ENCODE measurements around the gene SLC4A11. TPM values are rescaled to one million over a fixed set of nuclear protein-coding genes. Genes with fewer than 3 reads are reported as not detected.

The SLC4A11 gene
- total and polyA plus RNA-seq, 2 donors = 0.14 to 4.4 TPM

GRCh38 chr20:3275064-3275935, 36.3 kb upstream of the SLC4A11 start:
- DNase-seq (ENCODE audit: low read depth in 6 of 9, low spot score in 9 of 9) = no peak
- WGBS = 96% methylated on average over 5 of the region's 5 CpGs
- Histone ChIP-seq H3K4me3 (ENCODE audit: low read length in 2 of 2) (no peak overlapping the region), H3K36me3 (ENCODE audit: control insufficient read depth in 2 of 2, insufficient read depth in 2 of 2, low read length in 1 of 2) (peaks cover 0 to 4% of the 10 kb centered on the region in 2 donors), H3K4me1 (ENCODE audit: control insufficient read depth in 2 of 2, insufficient read depth in 2 of 2, low read length in 2 of 2) (no peaks in the 10 kb centered on the region), H3K9me3 (ENCODE audit: control insufficient read depth in 2 of 2, insufficient read depth in 1 of 2, low read length in 1 of 2) (no peaks in the 10 kb centered on the region), H3K27me3 (ENCODE audit: control insufficient read depth in 2 of 2, insufficient read depth in 1 of 2, low read length in 1 of 2) (no peaks in the 10 kb centered on the region), H3K27ac (ENCODE audit: low read depth in 1 of 2, low read length in 1 of 2) (no peak overlapping the region)

DNA sequence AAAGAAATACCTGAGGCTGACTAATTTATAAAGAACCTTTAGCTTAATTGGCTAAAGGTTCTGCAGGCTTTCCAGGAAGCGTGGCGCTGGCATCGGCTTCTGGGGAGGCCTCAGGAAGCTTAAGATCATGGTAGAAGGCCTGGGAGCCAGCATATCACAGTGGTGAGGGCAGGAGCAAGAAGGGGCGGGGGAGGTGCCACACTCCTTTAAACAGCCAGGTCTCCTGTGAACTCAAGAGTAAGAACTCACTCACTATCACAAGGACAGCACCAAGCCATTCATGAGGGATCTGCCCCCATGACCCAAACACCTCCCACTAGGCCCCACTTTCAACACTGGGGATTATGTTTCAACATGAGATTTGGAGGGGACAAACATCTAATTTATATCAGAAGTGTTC, 34.4 kb upstream of the SLC4A11 start:
- Histone ChIP-seq H3K27ac (ENCODE audit: low read depth in 1 of 2, low read length in 1 of 2) (no peak overlapping the region), H3K9me3 (ENCODE audit: control insufficient read depth in 2 of 2, insufficient read depth in 1 of 2, low read length in 1 of 2) (no peaks in the 10 kb centered on the region), H3K36me3 (ENCODE audit: control insufficient read depth in 2 of 2, insufficient read depth in 2 of 2, low read length in 1 of 2) (peaks cover 0 to 5% of the 10 kb centered on the region in 2 donors), H3K27me3 (ENCODE audit: control insufficient read depth in 2 of 2, insufficient read depth in 1 of 2, low read length in 1 of 2) (no peaks in the 10 kb centered on the region), H3K4me1 (ENCODE audit: control insufficient read depth in 2 of 2, insufficient read depth in 2 of 2, low read length in 2 of 2) (no peaks in the 10 kb centered on the region), H3K4me3 (ENCODE audit: low read length in 2 of 2) (no peak overlapping the region)
- no peak for DNase-seq (ENCODE audit: low read depth in 6 of 9, low spot score in 9 of 9)
- WGBS = over 99% methylated on average over 4 of the region's 4 CpGs

DNA sequence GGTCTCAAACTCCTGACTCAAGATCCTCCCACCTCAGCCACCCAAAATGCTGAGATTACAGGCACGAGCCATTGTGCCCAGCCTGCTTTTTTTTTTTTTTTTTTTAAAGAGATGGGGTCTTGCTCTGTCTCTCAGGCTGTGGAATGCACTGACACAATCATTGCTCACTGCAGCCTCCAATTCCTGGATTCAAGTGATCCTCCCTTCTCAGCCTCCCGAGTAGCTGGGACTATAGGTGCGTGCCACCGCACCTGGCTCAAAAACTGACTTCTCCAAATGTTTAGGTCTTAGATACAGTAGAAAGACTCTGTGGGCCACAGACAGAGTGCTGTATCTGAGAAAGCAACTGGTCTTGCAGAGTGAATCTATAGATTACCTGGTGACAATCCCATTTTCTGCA, 31.1 kb upstream of the SLC4A11 start:
- H3K27me3 ChIP-seq (ENCODE audit: control insufficient read depth in 2 of 2, insufficient read depth in 1 of 2, low read length in 1 of 2) = no peaks in the 10 kb centered on the region
- 98% methylated on average over 4 of the region's 4 CpGs for WGBS
- no peak for DNase-seq (ENCODE audit: low read depth in 6 of 9, low spot score in 9 of 9)
- peaks cover 0 to 5% of the 10 kb centered on the region in 2 donors for H3K36me3 ChIP-seq (ENCODE audit: control insufficient read depth in 2 of 2, insufficient read depth in 2 of 2, low read length in 1 of 2)
- no peak overlapping the region for H3K27ac ChIP-seq (ENCODE audit: low read depth in 1 of 2, low read length in 1 of 2)
- no peaks in the 10 kb centered on the region for H3K4me1 ChIP-seq (ENCODE audit: control insufficient read depth in 2 of 2, insufficient read depth in 2 of 2, low read length in 2 of 2)
- H3K9me3 ChIP-seq (ENCODE audit: control insufficient read depth in 2 of 2, insufficient read depth in 1 of 2, low read length in 1 of 2) = no peaks in the 10 kb centered on the region
- no peak overlapping the region for H3K4me3 ChIP-seq (ENCODE audit: low read length in 2 of 2)

DNA sequence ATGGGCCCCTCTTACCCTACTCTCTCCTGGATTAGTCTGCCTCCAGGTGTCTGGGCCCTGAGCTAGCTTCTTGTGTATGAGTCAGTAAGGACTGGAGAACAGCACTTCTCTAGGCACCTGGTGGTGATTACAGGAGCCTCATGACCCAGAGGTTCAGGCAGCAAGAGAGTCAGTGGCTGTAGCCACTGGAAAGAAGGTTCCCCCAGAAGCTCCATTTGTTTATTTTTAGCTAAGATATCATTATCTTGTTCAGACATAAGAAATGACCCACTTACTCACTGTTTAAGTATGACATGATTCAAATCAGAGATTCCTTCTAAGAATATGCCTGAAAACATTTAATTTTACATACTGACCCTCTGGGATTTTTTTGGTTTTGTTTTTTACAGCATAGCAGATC, 23.6 kb upstream of the SLC4A11 start:
- Histone ChIP-seq H3K27ac (ENCODE audit: low read depth in 1 of 2, low read length in 1 of 2) (no peak overlapping the region), H3K27me3 (ENCODE audit: control insufficient read depth in 2 of 2, insufficient read depth in 1 of 2, low read length in 1 of 2) (no peaks in the 10 kb centered on the region), H3K4me3 (ENCODE audit: low read length in 2 of 2) (no peak overlapping the region), H3K4me1 (ENCODE audit: control insufficient read depth in 2 of 2, insufficient read depth in 2 of 2, low read length in 2 of 2) (no peaks in the 10 kb centered on the region), H3K36me3 (ENCODE audit: control insufficient read depth in 2 of 2, insufficient read depth in 2 of 2, low read length in 1 of 2) (peaks cover 0 to 3% of the 10 kb centered on the region in 2 donors), H3K9me3 (ENCODE audit: control insufficient read depth in 2 of 2, insufficient read depth in 1 of 2, low read length in 1 of 2) (no peaks in the 10 kb centered on the region)
- no peak for DNase-seq (ENCODE audit: low read depth in 6 of 9, low spot score in 9 of 9)

DNA sequence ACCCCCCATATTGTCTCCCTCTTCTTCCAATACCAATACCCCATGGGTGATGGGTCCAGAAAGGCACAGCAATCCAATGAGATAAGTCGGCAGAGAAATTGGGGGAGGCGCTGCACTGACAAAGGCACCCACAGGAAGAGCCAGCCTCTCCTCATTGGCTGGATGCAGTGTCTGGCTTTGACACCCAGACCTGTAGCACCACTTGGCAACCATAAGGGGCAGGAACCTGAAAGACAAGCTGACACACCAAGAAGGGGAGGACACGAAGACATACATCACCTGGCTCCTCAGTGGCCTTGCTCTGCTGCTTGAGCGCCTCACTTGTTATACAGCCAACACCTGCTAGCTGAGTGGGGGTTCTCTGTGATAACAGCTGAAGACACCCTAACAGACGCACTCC, 19.4 kb upstream of the SLC4A11 start:
- WGBS = over 99% methylated on average over 5 of the region's 5 CpGs
- Histone ChIP-seq H3K4me3 (ENCODE audit: low read length in 2 of 2) (no peak overlapping the region), H3K9me3 (ENCODE audit: control insufficient read depth in 2 of 2, insufficient read depth in 1 of 2, low read length in 1 of 2) (no peaks in the 10 kb centered on the region), H3K27me3 (ENCODE audit: control insufficient read depth in 2 of 2, insufficient read depth in 1 of 2, low read length in 1 of 2) (no peaks in the 10 kb centered on the region), H3K4me1 (ENCODE audit: control insufficient read depth in 2 of 2, insufficient read depth in 2 of 2, low read length in 2 of 2) (no peaks in the 10 kb centered on the region), H3K36me3 (ENCODE audit: control insufficient read depth in 2 of 2, insufficient read depth in 2 of 2, low read length in 1 of 2) (peaks cover 8 to 9% of the 10 kb centered on the region in 2 donors), H3K27ac (ENCODE audit: low read depth in 1 of 2, low read length in 1 of 2) (no peak overlapping the region)
- DNase-seq (ENCODE audit: low read depth in 6 of 9, low spot score in 9 of 9) = no peak

- Histone ChIP-seq H3K4me3 (ENCODE audit: low read length in 2 of 2) (no peak overlapping the region), H3K27me3 (ENCODE audit: control insufficient read depth in 2 of 2, insufficient read depth in 1 of 2, low read length in 1 of 2) (peaks cover 0 to 4% of the 10 kb centered on the region in 2 donors), H3K9me3 (ENCODE audit: control insufficient read depth in 2 of 2, insufficient read depth in 1 of 2, low read length in 1 of 2) (no peaks in the 10 kb centered on the region), H3K36me3 (ENCODE audit: control insufficient read depth in 2 of 2, insufficient read depth in 2 of 2, low read length in 1 of 2) (peaks cover 8 to 18% of the 10 kb centered on the region in 2 donors), H3K27ac (ENCODE audit: low read depth in 1 of 2, low read length in 1 of 2) (no peak overlapping the region), H3K4me1 (ENCODE audit: control insufficient read depth in 2 of 2, insufficient read depth in 2 of 2, low read length in 2 of 2) (no peaks in the 10 kb centered on the region)
- no peak for DNase-seq (ENCODE audit: low read depth in 6 of 9, low spot score in 9 of 9)
- 98% methylated on average over 5 of the region's 5 CpGs for WGBS
Measured at GRCh38 chr20:3255728-3256127, 16.7 kb upstream of the SLC4A11 start.

DNA sequence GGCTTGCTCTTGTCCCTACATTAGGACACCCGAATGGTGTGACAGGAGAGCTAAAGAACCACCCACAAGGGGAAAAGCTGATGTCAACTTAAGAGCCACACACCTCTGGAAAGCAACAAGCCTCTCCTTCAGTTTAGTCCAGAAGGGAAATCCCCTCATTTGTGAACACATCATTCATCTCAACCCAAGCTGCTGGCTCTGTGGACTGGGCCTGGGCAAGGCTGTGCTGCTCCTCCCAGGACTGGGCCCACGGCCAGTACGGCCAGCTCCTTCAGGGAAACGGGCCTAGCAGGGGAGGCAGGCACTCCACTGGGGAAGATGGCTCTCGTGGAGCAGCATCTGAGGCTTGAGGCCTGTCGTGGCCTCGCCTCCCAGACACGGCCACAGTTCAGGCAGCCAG, 12.8 kb upstream of the SLC4A11 start:
- Histone ChIP-seq H3K9me3 (ENCODE audit: control insufficient read depth in 2 of 2, insufficient read depth in 1 of 2, low read length in 1 of 2) (peaks cover 0 to 10% of the 10 kb centered on the region in 2 donors), H3K36me3 (ENCODE audit: control insufficient read depth in 2 of 2, insufficient read depth in 2 of 2, low read length in 1 of 2) (peaks cover 5 to 18% of the 10 kb centered on the region in 2 donors), H3K4me1 (ENCODE audit: control insufficient read depth in 2 of 2, insufficient read depth in 2 of 2, low read length in 2 of 2) (peaks cover 3 to 12% of the 10 kb centered on the region in 2 donors), H3K4me3 (ENCODE audit: low read length in 2 of 2) (no peak overlapping the region), H3K27ac (ENCODE audit: low read depth in 1 of 2, low read length in 1 of 2) (no peak overlapping the region), H3K27me3 (ENCODE audit: control insufficient read depth in 2 of 2, insufficient read depth in 1 of 2, low read length in 1 of 2) (peaks cover 27 to 42% of the 10 kb centered on the region in 2 donors)
- 91% methylated on average over 8 of the region's 8 CpGs for WGBS
- no peak for DNase-seq (ENCODE audit: low read depth in 6 of 9, low spot score in 9 of 9)

GRCh38 chr20:3250091-3250504, 11.1 kb upstream of the SLC4A11 start:
- Histone ChIP-seq H3K36me3 (ENCODE audit: control insufficient read depth in 2 of 2, insufficient read depth in 2 of 2, low read length in 1 of 2) (peaks cover 5 to 12% of the 10 kb centered on the region in 2 donors), H3K27ac (ENCODE audit: low read depth in 1 of 2, low read length in 1 of 2) (no peak overlapping the region), H3K9me3 (ENCODE audit: control insufficient read depth in 2 of 2, insufficient read depth in 1 of 2, low read length in 1 of 2) (peaks cover 0 to 10% of the 10 kb centered on the region in 2 donors), H3K4me3 (ENCODE audit: low read length in 2 of 2) (no peak overlapping the region), H3K4me1 (ENCODE audit: control insufficient read depth in 2 of 2, insufficient read depth in 2 of 2, low read length in 2 of 2) (peaks cover 3 to 12% of the 10 kb centered on the region in 2 donors), H3K27me3 (ENCODE audit: control insufficient read depth in 2 of 2, insufficient read depth in 1 of 2, low read length in 1 of 2) (peaks cover 27 to 53% of the 10 kb centered on the region in 2 donors)
- DNase-seq (ENCODE audit: low read depth in 6 of 9, low spot score in 9 of 9) = no peak
- 90% methylated on average over 10 of the region's 10 CpGs for WGBS

GRCh38 chr20:3248993-3249347, 10.0 kb upstream of the SLC4A11 start:
- Histone ChIP-seq H3K9me3 (ENCODE audit: control insufficient read depth in 2 of 2, insufficient read depth in 1 of 2, low read length in 1 of 2) (peaks cover 0 to 10% of the 10 kb centered on the region in 2 donors), H3K27me3 (ENCODE audit: control insufficient read depth in 2 of 2, insufficient read depth in 1 of 2, low read length in 1 of 2) (peaks cover 27 to 64% of the 10 kb centered on the region in 2 donors), H3K27ac (ENCODE audit: low read depth in 1 of 2, low read length in 1 of 2) (no peak overlapping the region), H3K4me3 (ENCODE audit: low read length in 2 of 2) (no peak overlapping the region), H3K4me1 (ENCODE audit: control insufficient read depth in 2 of 2, insufficient read depth in 2 of 2, low read length in 2 of 2) (peaks cover 3 to 12% of the 10 kb centered on the region in 2 donors), H3K36me3 (ENCODE audit: control insufficient read depth in 2 of 2, insufficient read depth in 2 of 2, low read length in 1 of 2) (peaks cover 0 to 8% of the 10 kb centered on the region in 2 donors)
- 12% methylated on average over 18 of the region's 18 CpGs for WGBS
- no peak for DNase-seq (ENCODE audit: low read depth in 6 of 9, low spot score in 9 of 9)
